GM12872 (cell line): Measurements from ENCODE around the gene PRDM1.

Experiments used
- CTCF ChIP-seq: IDR thresholded peaks from 3 replicates; pipeline ENCODE4 v1.5.1; 2011; ENCODE audit warnings: low read depth, mild to moderate bottlenecking, low read length, moderate library complexity; ENCODE audit not compliant: insufficient read depth

PRDM1 gene

GRCh38 chr6:106072501-106073090 is 13.5 kb upstream of the PRDM1 start:
- TF ChIP-seq CTCF, result no peak

GRCh38 chr6:106074146-106074545 is 12.0 kb upstream of the PRDM1 start:
- TF ChIP-seq CTCF, result no peak

- no peak for TF ChIP-seq CTCF
Measured at GRCh38 chr6:106076139-106076538, 10.0 kb upstream of the PRDM1 start.

- TF ChIP-seq CTCF, result no peak
Measured at GRCh38 chr6:106077170-106077569, 9.0 kb upstream of the PRDM1 start.

- TF ChIP-seq CTCF, result no peak
Measured at GRCh38 chr6:106077881-106078280, 8.3 kb upstream of the PRDM1 start.

- TF ChIP-seq CTCF, result no peak
Measured at GRCh38 chr6:106079961-106080762, 6.0 kb upstream of the PRDM1 start.

- no peak for TF ChIP-seq CTCF
Measured at GRCh38 chr6:106080763-106081095, 5.4 kb upstream of the PRDM1 start.
